Measurements from ENCODE around the gene TRIM44. TPM values are rescaled to one million over a fixed set of nuclear protein-coding genes. Genes with fewer than 3 reads are reported as not detected.

TRIM44 gene
- total RNA-seq, 4 donors from 2014 or later, result 27.4 to 73.4 (median 53.7) TPM

- Histone ChIP-seq H3K4me1 (no peaks in the 10 kb centered on the region), H3K9me3 (no peaks in the 10 kb centered on the region), H3K27me3 (peaks cover 0 to 16% (median 0%) of the 10 kb centered on the region in 4 donors), H3K4me3 (no peak overlapping the region), H3K27ac (replicated peaks in 1 of 4) (no peak overlapping the region), H3K36me3 (no peaks in the 10 kb centered on the region)
- intact Hi-C loops (cut with DNase I), result no loop called here
- peak; percentile 10 for DNase-seq (ENCODE audit: extremely low spot score)
- TF ChIP-seq CTCF (IDR thresholded peaks at IDR 0.05) (no peak), EP300 (IDR thresholded peaks at IDR 0.05) (no peak), POLR2A (IDR thresholded peaks at IDR 0.05; ENCODE audit: low read depth) (no peak), POLR2AphosphoS5 (IDR thresholded peaks at IDR 0.05) (no peak)
- 67% methylated on average over 4 of the region's 4 CpGs for WGBS
Measured at GRCh38 chr11:35655856-35656255, 6.7 kb upstream of the TRIM44 start.

GRCh38 chr11:35658020-35658948 lies 4.3 kb upstream of the TRIM44 start:
- H3K36me3 ChIP-seq, result no peaks in the 10 kb centered on the region
- no peak for DNase-seq (ENCODE audit: extremely low spot score)
- H3K9me3 ChIP-seq, result no peaks in the 10 kb centered on the region
- no peak overlapping the region for H3K27ac ChIP-seq (replicated peaks in 1 of 4)
- H3K4me3 ChIP-seq, result no peak overlapping the region
- 80% methylated on average over 3 of the region's 3 CpGs for WGBS
- peaks cover 0 to 16% (median 0%) of the 10 kb centered on the region in 4 donors for H3K27me3 ChIP-seq
- intact Hi-C loops (cut with DNase I), result no loop called here
- no peak for TF ChIP-seq POLR2AphosphoS5 (IDR thresholded peaks at IDR 0.05)
- no peak for TF ChIP-seq POLR2A (IDR thresholded peaks at IDR 0.05; ENCODE audit: low read depth)
- no peak for TF ChIP-seq CTCF (IDR thresholded peaks at IDR 0.05)
- TF ChIP-seq EP300 (IDR thresholded peaks at IDR 0.05), result no peak
- peaks cover 5 to 15% (median 13%) of the 10 kb centered on the region in 4 donors for H3K4me1 ChIP-seq

- peaks cover 16 to 32% (median 28%) of the 10 kb centered on the region in 4 donors for H3K4me1 ChIP-seq
- H3K27me3 ChIP-seq, result peaks cover 0 to 5% (median 0%) of the 10 kb centered on the region in 4 donors
- WGBS, result 45% methylated on average over 5 of the region's 5 CpGs
- peak overlapping the region; percentile 86 to 98 (median 94) for H3K27ac ChIP-seq (replicated peaks in 1 of 4)
- TF ChIP-seq POLR2AphosphoS5 (IDR thresholded peaks at IDR 0.05) (no peak), CTCF (IDR thresholded peaks at IDR 0.05) (no peak), POLR2A (IDR thresholded peaks at IDR 0.05; ENCODE audit: low read depth) (no peak), EP300 (IDR thresholded peaks at IDR 0.05) (no peak)
- no peaks in the 10 kb centered on the region for H3K36me3 ChIP-seq
- peaks cover 0 to 22% (median 5%) of the 10 kb centered on the region in 4 donors for H3K9me3 ChIP-seq
- no peak for DNase-seq (ENCODE audit: extremely low spot score)
- intact Hi-C loops (cut with DNase I), result loop anchor here (5.0 kb wide), 1 partner anchor 39 kb away; no protein-coding TSS in a partner anchor
- peak overlapping the region; percentile 67 to 92 (median 84) for H3K4me3 ChIP-seq
Measured at GRCh38 chr11:35661534-35661933, 1.0 kb upstream of the TRIM44 start.

- 7% methylated on average over 10 of the region's 12 CpGs for WGBS
- no peaks in the 10 kb centered on the region for H3K36me3 ChIP-seq
- DNase-seq (ENCODE audit: extremely low spot score), result no peak
- peak overlapping the region; percentile 67 to 92 (median 84) for H3K4me3 ChIP-seq
- peaks cover 0 to 5% (median 0%) of the 10 kb centered on the region in 4 donors for H3K27me3 ChIP-seq
- intact Hi-C loops (cut with DNase I), result loop anchor here (5.0 kb wide), 1 partner anchor 40 kb away; no protein-coding TSS in a partner anchor
- peaks cover 0 to 28% (median 7%) of the 10 kb centered on the region in 4 donors for H3K9me3 ChIP-seq
- no peak for TF ChIP-seq CTCF (IDR thresholded peaks at IDR 0.05)
- TF ChIP-seq POLR2A (IDR thresholded peaks at IDR 0.05; ENCODE audit: low read depth), result no peak
- TF ChIP-seq POLR2AphosphoS5 (IDR thresholded peaks at IDR 0.05), result no peak
- no peak for TF ChIP-seq EP300 (IDR thresholded peaks at IDR 0.05)
- peaks cover 16 to 32% (median 28%) of the 10 kb centered on the region in 4 donors for H3K4me1 ChIP-seq
- H3K27ac ChIP-seq (replicated peaks in 1 of 4), result peak overlapping the region; percentile 86 to 98 (median 94)
Measured at GRCh38 chr11:35662061-35662648, 420 bp upstream of the TRIM44 start.
